ENCODE results near the gene COPS7A. TPM values are rescaled to one million over a fixed set of nuclear protein-coding genes. Genes with fewer than 3 reads are reported as not detected.

The COPS7A gene
- total and polyA plus RNA-seq, 11 donors: 54.1 to 108 (median 82.6) TPM

GRCh38 chr12:6753772-6754356 lies 30.0 kb downstream of the COPS7A start:
- DNase-seq (peak in 2 of 5 donors; percentile 48 to 50), ATAC-seq (no peak)
- Histone ChIP-seq H3K4me3 (peak overlapping the region in 6 of 12 donors; percentile 76 to 98 (median 88)), H3K36me3 (peaks cover 0 to 33% (median 30%) of the 10 kb centered on the region in 9 donors), H3K27ac (peak overlapping the region; percentile 57 to 100 (median 99)), H3K4me1 (peaks cover 0 to 44% (median 15%) of the 10 kb centered on the region in 12 donors), H3K27me3 (no peaks in the 10 kb centered on the region), H3K9me3 (no peaks in the 10 kb centered on the region)
- TF ChIP-seq CTCF (IDR thresholded peaks at IDR 0.05) (peak in 5 of 12 donors; percentile 18 to 97 (median 96)), POLR2A (IDR thresholded peaks at IDR 0.05) (no peak)
- WGBS, 4 donors: 0 to 2% (median 1%) methylated on average over 7 of the region's 7 CpGs
- intact Hi-C loops (cut with DNase I): loop anchor here in 9 of 10 donors (1.0 to 5.0 kb wide), 12 partner anchors 10 to 113 kb away; partner anchors contain the start of genes P3H3 (in 6 of the 9), PTMS (in 3 of the 9), TPI1 (in 2 of the 9) and COPS7A (in 1 of the 9)

DNA sequence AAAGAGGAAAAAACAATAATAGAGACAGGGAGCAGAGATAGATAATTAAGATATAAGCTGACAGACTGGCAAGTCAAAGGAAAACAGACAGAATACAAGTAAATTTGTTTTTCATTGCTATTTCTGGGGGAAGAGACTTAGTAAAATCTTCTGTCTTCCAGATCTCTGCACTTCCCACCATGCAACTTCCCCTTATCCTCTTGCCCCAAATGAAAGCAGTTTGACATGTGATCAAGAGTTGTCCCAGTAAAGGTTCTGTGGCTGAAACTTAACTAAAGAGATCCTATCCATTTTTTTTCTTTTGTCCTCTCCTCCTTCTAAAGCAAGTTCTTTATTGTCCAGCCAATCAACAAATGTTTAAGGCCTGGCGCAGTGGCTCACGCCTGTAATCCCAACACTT lies 30.6 kb downstream of the COPS7A start:
- Histone ChIP-seq H3K9me3 (no peaks in the 10 kb centered on the region), H3K4me1 (peaks cover 0 to 44% (median 15%) of the 10 kb centered on the region in 12 donors), H3K27me3 (no peaks in the 10 kb centered on the region), H3K36me3 (peaks cover 0 to 28% (median 24%) of the 10 kb centered on the region in 9 donors), H3K4me3 (no peak overlapping the region), H3K27ac (peak overlapping the region in 10 of 12 donors; percentile 18 to 100 (median 99))
- ATAC-seq (no peak), DNase-seq (peak in 1 of 5 donors; percentile 23)
- TF ChIP-seq POLR2A (IDR thresholded peaks at IDR 0.05) (no peak), CTCF (IDR thresholded peaks at IDR 0.05) (no peak)
- intact Hi-C loops (cut with DNase I): loop anchor here in 8 of 10 donors (1.0 to 5.0 kb wide), 5 partner anchors 24 to 113 kb away; partner anchors contain the start of genes P3H3 (in 6 of the 8), TPI1 (in 2 of the 8) and GPR162 (in 1 of the 8)
- WGBS, 4 donors: 91 to 97% (median 94%) methylated on average over 2 of the region's 2 CpGs

- intact Hi-C loops (cut with DNase I): no loop called here
- 63 to 74% (median 68%) methylated on average over 8 of the region's 8 CpGs for WGBS, 4 donors
- H3K27me3 ChIP-seq: no peaks in the 10 kb centered on the region
- DNase-seq (no peak), ATAC-seq (no peak)
- H3K9me3 ChIP-seq: no peaks in the 10 kb centered on the region
- H3K4me1 ChIP-seq: peaks cover 0 to 30% (median 8%) of the 10 kb centered on the region in 12 donors
- no peak overlapping the region for H3K4me3 ChIP-seq
- peaks cover 0 to under 1% (median 0%) of the 10 kb centered on the region in 9 donors for H3K36me3 ChIP-seq
- H3K27ac ChIP-seq: no peak overlapping the region
- no peak for TF ChIP-seq POLR2A (IDR thresholded peaks at IDR 0.05)
- TF ChIP-seq CTCF (IDR thresholded peaks at IDR 0.05): no peak
Measured at GRCh38 chr12:6757028-6757690, 33.3 kb downstream of the COPS7A start.

DNA sequence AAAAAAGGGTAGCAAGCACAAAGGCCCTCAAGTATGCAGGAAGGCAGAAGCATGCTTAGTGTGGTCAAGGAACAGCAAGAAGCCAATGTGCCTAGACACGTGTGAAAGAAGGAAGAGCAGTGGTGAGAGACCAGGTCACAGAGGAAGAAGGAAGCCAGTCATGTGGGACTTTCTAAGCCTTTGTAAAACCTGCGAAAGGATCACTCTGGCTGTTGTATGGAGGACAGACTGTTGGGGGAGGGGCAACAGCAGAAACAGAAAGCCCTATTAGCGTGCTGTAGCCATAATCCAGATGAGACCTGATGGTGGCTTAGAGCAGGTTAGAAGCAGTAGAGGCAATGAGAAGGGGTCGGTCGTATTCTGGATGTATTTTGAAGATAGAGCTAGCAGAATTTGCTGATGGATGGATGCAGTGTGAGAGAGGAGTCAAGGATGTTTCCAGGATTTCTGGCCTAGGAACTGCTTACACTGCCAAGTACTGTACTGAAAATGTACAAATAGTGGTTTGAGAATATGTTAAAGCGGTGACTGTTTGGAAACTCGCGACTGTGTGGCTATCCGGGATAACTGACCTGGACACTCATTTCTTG lies 34.8 kb downstream of the COPS7A start:
- intact Hi-C loops (cut with DNase I): no loop called here
- Histone ChIP-seq H3K27ac (no peak overlapping the region), H3K4me3 (no peak overlapping the region), H3K36me3 (no peaks in the 10 kb centered on the region), H3K4me1 (peaks cover 0 to 33% (median 9%) of the 10 kb centered on the region in 12 donors), H3K27me3 (no peaks in the 10 kb centered on the region), H3K9me3 (no peaks in the 10 kb centered on the region)
- no peak for DNase-seq
- WGBS, 4 donors: 87 to 91% (median 90%) methylated on average over 9 of the region's 9 CpGs
- no peak for ATAC-seq
- TF ChIP-seq CTCF (IDR thresholded peaks at IDR 0.05) (no peak), POLR2A (IDR thresholded peaks at IDR 0.05) (no peak)

Data from heart left ventricle (tissue), 16 donors.